AG04449 (cell line): Measurements from ENCODE around the gene BANP.

Experiments
- CTCF ChIA-PET: fragments of 350-600 bp; formaldehyde crosslinking; extraction: SDS; loops from one replicate; lab custom pipeline; 2021; ENCODE audit warnings: antibody characterized with exemption; lab: Yijun Ruan, JAX
- POLR2A ChIA-PET: fragments of 400-600, 350-600 bp; formaldehyde crosslinking; extraction: SDS; loops from one replicate; lab custom pipeline; 2020; ENCODE audit warnings: antibody characterized with exemption, inconsistent platforms; lab: Yijun Ruan, JAX
- DNase-seq: peaks from one replicate; pipeline ENCODE4 v3.0.0-alpha.2; 2010; ENCODE audit warnings: low read depth, low spot score
- H3K4me3 ChIP-seq: 2 replicates; pipeline ENCODE4 v1.5.1; 2011; ENCODE audit warnings: low read depth, mild to moderate bottlenecking, control low read depth, low read length
- TF ChIP-seq, protein P1 (sequence below): IDR thresholded peaks from one replicate; pipeline ENCODE4 v1.5.1; 2011; ENCODE audit warnings: mild to moderate bottlenecking, moderate library complexity, low read length, control low read depth, inconsistent platforms; ENCODE audit not compliant: insufficient read depth; ENCODE audit errors: missing control alignments

BANP gene

DNA sequence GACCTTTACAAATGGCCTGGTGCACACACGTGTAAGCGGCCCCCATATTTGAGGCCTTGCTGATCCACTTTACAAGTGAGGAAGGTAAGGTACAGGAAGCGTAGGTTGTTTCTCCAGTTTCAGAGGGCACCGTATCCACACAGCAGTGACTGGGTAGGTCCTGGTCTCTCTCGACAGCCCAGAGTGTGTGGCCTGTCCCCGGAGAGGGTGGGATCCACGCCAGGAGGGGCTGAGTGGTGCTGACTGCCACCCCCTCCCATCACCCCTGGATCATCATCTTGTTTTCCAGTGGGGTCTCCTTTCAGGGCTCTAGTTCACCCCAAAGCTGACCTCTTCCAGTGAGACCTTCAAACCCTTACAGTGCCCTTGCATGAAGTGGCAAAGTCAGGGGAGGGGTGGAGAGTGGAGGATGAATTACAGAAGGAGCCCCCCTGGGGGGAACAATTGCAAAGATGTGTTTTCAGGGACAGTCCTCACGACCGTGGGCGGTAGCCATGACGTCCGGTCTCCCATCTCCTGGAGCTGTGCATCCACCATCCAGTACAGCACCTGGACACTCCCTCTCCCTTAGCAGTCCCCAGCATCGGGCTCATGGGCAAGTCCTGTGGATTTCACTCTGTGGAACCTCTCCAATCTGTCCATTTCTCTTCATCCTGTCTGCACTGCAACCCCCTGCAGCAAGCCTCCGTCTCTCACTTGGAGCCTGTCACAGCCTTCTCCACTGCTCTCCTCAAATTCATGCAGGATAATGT, 4.5 kb upstream of the BANP start:
- no peak for DNase-seq
- ChIA-PET POLR2A (no interaction called here), CTCF (no interaction called here)
- TF ChIP-seq, protein P1, sequence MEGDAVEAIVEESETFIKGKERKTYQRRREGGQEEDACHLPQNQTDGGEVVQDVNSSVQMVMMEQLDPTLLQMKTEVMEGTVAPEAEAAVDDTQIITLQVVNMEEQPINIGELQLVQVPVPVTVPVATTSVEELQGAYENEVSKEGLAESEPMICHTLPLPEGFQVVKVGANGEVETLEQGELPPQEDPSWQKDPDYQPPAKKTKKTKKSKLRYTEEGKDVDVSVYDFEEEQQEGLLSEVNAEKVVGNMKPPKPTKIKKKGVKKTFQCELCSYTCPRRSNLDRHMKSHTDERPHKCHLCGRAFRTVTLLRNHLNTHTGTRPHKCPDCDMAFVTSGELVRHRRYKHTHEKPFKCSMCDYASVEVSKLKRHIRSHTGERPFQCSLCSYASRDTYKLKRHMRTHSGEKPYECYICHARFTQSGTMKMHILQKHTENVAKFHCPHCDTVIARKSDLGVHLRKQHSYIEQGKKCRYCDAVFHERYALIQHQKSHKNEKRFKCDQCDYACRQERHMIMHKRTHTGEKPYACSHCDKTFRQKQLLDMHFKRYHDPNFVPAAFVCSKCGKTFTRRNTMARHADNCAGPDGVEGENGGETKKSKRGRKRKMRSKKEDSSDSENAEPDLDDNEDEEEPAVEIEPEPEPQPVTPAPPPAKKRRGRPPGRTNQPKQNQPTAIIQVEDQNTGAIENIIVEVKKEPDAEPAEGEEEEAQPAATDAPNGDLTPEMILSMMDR, result no peak
- no peak overlapping the region for H3K4me3 ChIP-seq

- no peak for DNase-seq
- POLR2A ChIA-PET, result no interaction called here
- TF ChIP-seq, protein P1, result no peak
- H3K4me3 ChIP-seq, result no peak overlapping the region
- CTCF ChIA-PET, result no interaction called here
These were observed 3.7 kb upstream of the BANP start for GRCh38 chr16:87947356-87948118.

GRCh38 chr16:87948119-87948545, 3.1 kb upstream of the BANP start:
- no peak overlapping the region for H3K4me3 ChIP-seq
- ChIA-PET POLR2A (no interaction called here), CTCF (no interaction called here)
- TF ChIP-seq, protein P1, result no peak
- DNase-seq, result no peak

DNA sequence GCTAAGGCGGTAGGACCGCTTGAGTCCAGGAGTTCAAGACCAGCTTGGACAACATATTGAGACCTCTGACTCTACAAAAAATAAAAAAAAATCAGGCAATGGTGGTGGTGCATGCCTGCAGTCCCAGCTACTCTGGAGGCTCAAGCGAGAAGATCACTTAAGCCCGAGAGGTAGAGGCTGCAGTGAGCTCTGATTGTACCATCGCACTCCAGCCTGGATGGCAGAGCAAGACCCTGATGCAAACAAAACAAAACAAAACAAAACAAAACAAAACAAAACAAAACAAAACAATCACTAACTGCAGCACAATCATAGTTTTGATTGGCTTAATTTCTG, 2.5 kb upstream of the BANP start:
- no peak overlapping the region for H3K4me3 ChIP-seq
- POLR2A ChIA-PET, result no interaction called here
- TF ChIP-seq, protein P1, result no peak
- DNase-seq, result no peak
- CTCF ChIA-PET, result interaction anchor here (0.8 to 1.8 kb wide), 3 partner anchors 10 to 170 kb away, joined by 3 to 4 read pairs (median 4); no protein-coding TSS in a partner anchor

DNA sequence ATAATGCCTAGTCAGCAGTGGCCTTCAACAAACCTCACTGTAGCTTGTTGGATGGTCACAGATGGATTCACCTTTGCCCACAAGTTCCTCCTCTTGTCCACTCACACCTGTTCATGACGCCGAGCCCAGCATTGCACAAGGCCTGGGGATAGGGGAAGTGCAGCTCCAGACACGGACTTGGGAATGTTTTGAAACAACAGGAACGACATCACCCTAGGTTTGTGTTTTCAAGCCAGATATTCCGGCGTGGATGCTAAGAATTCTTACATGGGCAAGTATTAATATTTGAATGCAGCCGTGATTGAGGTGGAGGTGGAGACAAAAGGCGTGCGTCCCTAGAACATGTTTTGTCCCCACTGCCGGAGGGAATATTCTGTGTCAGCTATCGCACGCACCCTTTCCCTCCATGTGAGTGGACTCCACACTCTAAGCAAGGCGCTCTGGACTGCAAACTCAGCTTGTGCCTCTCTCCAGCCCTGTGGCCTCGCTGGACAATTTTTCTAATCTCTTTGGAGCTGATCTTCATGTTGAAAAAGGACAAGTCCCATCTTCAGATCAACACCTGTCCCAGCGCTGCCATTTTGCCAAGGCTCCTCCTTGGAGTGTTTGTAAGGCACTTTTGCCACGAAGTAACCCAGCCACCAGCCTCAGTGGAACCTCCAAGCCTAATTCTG, 2.0 kb upstream of the BANP start:
- no peak for DNase-seq
- ChIA-PET CTCF (interaction anchor here (0.8 to 1.8 kb wide), 3 partner anchors 10 to 170 kb away, joined by 3 to 4 read pairs (median 4); no protein-coding TSS in a partner anchor), POLR2A (no interaction called here)
- TF ChIP-seq, protein P1, result no peak
- H3K4me3 ChIP-seq, result no peak overlapping the region
